K562 (cell line): ENCODE data around the gene CTDSPL2. TPM values are rescaled to one million over a fixed set of nuclear protein-coding genes. Genes with fewer than 3 reads are reported as not detected.

Experiments used
- ATAC-seq: fragments of 200-7000 bp; cut with Tn5 transposase; 3 replicates; pipeline ENCODE4 v1.9.1; 2020; ENCODE audit warnings: moderate library complexity
- BruUV-seq: library from RNA; stranded (reverse); fragments of 400-500 nt; replicated peaks from 2 replicates; lab custom pipeline; 2021; lab: Mats Ljungman, UMichigan
- CTCF ChIA-PET: fragments of 300-600 bp; formaldehyde crosslinking; extraction: SDS; loops from one replicate; lab custom pipeline; 2021; ENCODE audit warnings: low intra/inter-chr PET ratio; lab: Yijun Ruan, JAX
- POLR2A ChIA-PET: fragments of 300-600, 350-650 bp; sonication (Branson Sonifier 250); formaldehyde crosslinking; extraction: SDS; loops from one replicate; lab custom pipeline; 2021; ENCODE audit warnings: antibody characterized with exemption, inconsistent platforms; lab: Yijun Ruan, JAX
- DNase-seq, 4 experiments: peaks; one replicate each; pipeline versions ENCODE4 v3.0.0 to v3.0.0-alpha.2; 2011 to 2018; ENCODE audit warnings: low spot score in 3 of 4, mixed read lengths in 3 of 4; ENCODE audit errors: extremely low read depth in 1 of 4
- FAIRE-seq: peaks from 2 replicates; lab custom pipeline; 2011; peaks lifted over from hg19 to GRCh38; lab: Jason Lieb, UNC
- H2AFZ ChIP-seq: 2 replicates; pipeline ENCODE4 v1.6.0; 2011; ENCODE audit warnings: low read depth, low read length, control low read depth, inconsistent platforms
- H3K27ac ChIP-seq: fragments of 200-600 bp; 3 replicates; pipeline ENCODE4 v1.8.0; 2011; ENCODE audit warnings: low read depth, mild to moderate bottlenecking, control low read depth, inconsistent platforms, low read length, moderate library complexity, mixed read lengths; ENCODE audit errors: extremely low read depth
- H3K27me3 ChIP-seq, 2 experiments: fragments of 300-600 bp in 1 of 2; 2 replicates in 1 of 2; 3 replicates in 1 of 2; pipeline versions ENCODE4 v1.6.0 to v1.8.0; 2011; ENCODE audit warnings: inconsistent platforms in 2 of 2, low read length in 2 of 2, mild to moderate bottlenecking in 1 of 2, mixed read lengths in 1 of 2, moderate library complexity in 1 of 2; ENCODE audit not compliant: control insufficient read depth in 2 of 2, insufficient read depth in 2 of 2
- H3K36me3 ChIP-seq: fragments of 300-600 bp; 3 replicates; pipeline ENCODE4 v1.8.0; 2011; ENCODE audit warnings: mild to moderate bottlenecking, low read length, inconsistent platforms; ENCODE audit not compliant: control insufficient read depth, insufficient read depth
- H3K4me1 ChIP-seq, 2 experiments: fragments of 200-600 bp in 1 of 2; replicated peaks in 1 of 2; 2 replicates in 1 of 2; 3 replicates in 1 of 2; pipeline versions ENCODE4 v1.5.1 to v1.8.0; 2011; ENCODE audit warnings: inconsistent platforms in 2 of 2, low read length in 2 of 2, mild to moderate bottlenecking in 1 of 2, mixed read lengths in 1 of 2, moderate library complexity in 1 of 2; ENCODE audit not compliant: control insufficient read depth in 2 of 2, insufficient read depth in 2 of 2
- H3K4me2 ChIP-seq: 2 replicates; pipeline ENCODE4 v1.6.1; 2011; ENCODE audit warnings: low read length, control low read depth, inconsistent platforms, mixed read lengths; ENCODE audit not compliant: insufficient read depth
- H3K4me3 ChIP-seq: fragments of 200-600 bp; sonication (generic), shearing (Covaris generic); 2 replicates; pipeline ENCODE4 v1.5.1; 2016; ENCODE audit warnings: control low read depth, inconsistent platforms
- H3K79me2 ChIP-seq: fragments of 200-600 bp; 3 replicates; pipeline ENCODE4 v1.8.0; 2011; ENCODE audit warnings: low read length, inconsistent platforms; ENCODE audit not compliant: control insufficient read depth, insufficient read depth
- H3K9ac ChIP-seq, 2 experiments: 2 replicates each; pipeline versions ENCODE4 v1.6.0 to v1.6.1; 2011; ENCODE audit warnings: low read depth in 2 of 2, low read length in 2 of 2, control low read depth in 1 of 2, inconsistent platforms in 1 of 2, mild to moderate bottlenecking in 1 of 2, mixed read lengths in 1 of 2; ENCODE audit not compliant: insufficient read depth in 1 of 2
- H3K9me1 ChIP-seq: one replicate; pipeline ENCODE4 v1.6.0; 2011; ENCODE audit warnings: inconsistent platforms, mild to moderate bottlenecking, low read length, moderate library complexity; ENCODE audit not compliant: control insufficient read depth, insufficient read depth
- H3K9me3 ChIP-seq: replicated peaks from 2 replicates; pipeline ENCODE4 v1.5.1; 2011; ENCODE audit warnings: low read depth, low read length, inconsistent platforms; ENCODE audit not compliant: control insufficient read depth, insufficient read depth
- H4K20me1 ChIP-seq: replicated peaks from 2 replicates; pipeline ENCODE4 v1.6.1; 2011; ENCODE audit warnings: low read length, inconsistent platforms, mixed read lengths; ENCODE audit not compliant: control insufficient read depth, insufficient read depth
- BCOR ChIP-seq: fragments of 450-650 bp; IDR thresholded peaks from 2 replicates; pipeline ENCODE4 v1.6.1; 2016
- DMBX1 ChIP-seq: fragments of 250-450 bp; sonication (Bioruptor Pico); IDR thresholded peaks from 2 replicates; pipeline ENCODE4 v1.8.0; 2022; ENCODE audit warnings: inconsistent platforms, mild to moderate bottlenecking, moderate library complexity, borderline replicate concordance
- ESRRA ChIP-seq: fragments of 450-650 bp; IDR thresholded peaks from 2 replicates; pipeline ENCODE4 v1.6.1; 2014; ENCODE audit warnings: low read depth, mild to moderate bottlenecking, moderate library complexity, borderline replicate concordance
- HES1 ChIP-seq: fragments of 450-650 bp; IDR thresholded peaks from 2 replicates; pipeline ENCODE4 v1.6.1; 2016; ENCODE audit warnings: low read depth, mild to moderate bottlenecking, moderate library complexity
- HIVEP1 ChIP-seq: fragments of 250-450 bp; sonication (Bioruptor Pico); IDR thresholded peaks from 2 replicates; pipeline ENCODE4 v1.4.0; 2020; ENCODE audit warnings: mild to moderate bottlenecking
- KDM1A ChIP-seq, 2 experiments: fragments of 450-650 bp; IDR thresholded peaks; 2 replicates each; pipeline ENCODE4 v1.6.1; 2016; ENCODE audit warnings: mild to moderate bottlenecking in 2 of 2
- NFIC ChIP-seq: fragments of 450-650 bp; IDR thresholded peaks from 2 replicates; pipeline ENCODE4 v1.6.1; 2017; ENCODE audit warnings: mild to moderate bottlenecking, inconsistent platforms
- RBM25 ChIP-seq: fragments of 200-400 bp; formaldehyde crosslinking; IDR thresholded peaks from 2 replicates; pipeline ENCODE4 v1.6.1; 2018; ENCODE audit warnings: low read length, low read depth, moderate library complexity; ENCODE audit not compliant: severe bottlenecking
- SMARCA4 ChIP-seq: fragments of 450-650 bp; IDR thresholded peaks from 2 replicates; pipeline ENCODE4 v1.6.1; 2016
- VEZF1 ChIP-seq: fragments of 200-800 bp; sonication (Bioruptor generic); IDR thresholded peaks from 2 replicates; pipeline ENCODE4 v1.6.1; 2017; ENCODE audit warnings: missing genetic modification characterization, missing compliant biosample characterization
- ZNF121 ChIP-seq: sonication (generic); formaldehyde crosslinking; conservative IDR thresholded peaks from 2 replicates; pipeline ENCODE4 v1.8.0; 2022; ENCODE audit warnings: missing genetic modification reagents
- ZNF785 ChIP-seq: fragments of 250-450 bp; sonication (Bioruptor Pico); IDR thresholded peaks from 2 replicates; pipeline ENCODE4 v1.4.0; 2020; ENCODE audit warnings: mild to moderate bottlenecking
- WGBS: fragments of 100-300 bp; shearing (Covaris generic); methylation state at CpG from one replicate; pipeline ENCODE4 v1.1.6; 2016; ENCODE audit warnings: low coverage, mixed read lengths; ENCODE audit not compliant: insufficient coverage; ENCODE audit errors: missing lambda C conversion rate; 5-methylcytosine and 5-hydroxymethylcytosine counted together
- in situ Hi-C: fragments of 300-500 bp; cut with MboI; formaldehyde crosslinking; loops from 4 replicates; pipeline ENCODE4 v1.15.0; 2018; ENCODE audit warnings: inconsistent platforms, mixed read lengths
- intact Hi-C: fragments of 100-400 bp; cut with micrococcal nuclease; formaldehyde crosslinking; loops from 2 replicates; pipeline ENCODE4 v1.14.2; 2022
- polyA plus RNA-seq, 8 experiments: library from polyadenylated mRNA; depleted of rRNA in 4 of 8; stranded (reverse) in 5 of 8; unstranded in 3 of 8; fragments of >200 nt; fragmentation: Nextera tagmentation in 2 of 8; fragmentation: Illumina TruSeq in 1 of 8; extraction: Ambion mirVana in 2 of 8; extraction: Trizol in 1 of 8; gene quantifications; 2 replicates each; pipeline versions ENCODE4 v1.2.1 to v1.2.3, GENCODE V29; 2011 to 2014; ENCODE audit warnings: inconsistent platforms in 1 of 8, missing spikeins in 1 of 8
- total RNA-seq, 7 experiments: library from RNA; depleted of rRNA in 6 of 7; stranded (reverse); fragments of >200 nt in 6 of 7; fragmentation: Illumina TruSeq in 2 of 7; extraction: Trizol in 2 of 7; gene quantifications; 2 replicates each; pipeline versions ENCODE4 v1.2.1 to v1.2.3, GENCODE V29; 2011 to 2021; ENCODE audit warnings: low replicate concordance in 1 of 7

CTDSPL2 gene
- total and polyA plus RNA-seq, 9 of the 15 experiments (the other 6 are each of a cell fraction or from before 2014, with no cell fraction given): 16.8 to 79.0 (median 53.1) TPM

GRCh38 chr15:44385344-44385942, 42.0 kb upstream of the CTDSPL2 start:
- no peak overlapping the region for H3K9ac ChIP-seq
- no TSS peak for BruUV-seq
- no peak; the same call in 2 of the 3 replicates for ATAC-seq
- no peak for TF ChIP-seq SMARCA4
- peak; percentile 73 for TF ChIP-seq RBM25
- no peak for TF ChIP-seq HES1
- no peak for TF ChIP-seq DMBX1 (CRISPR knock-in tag)
- TF ChIP-seq VEZF1: 0 out of 2 replicates have a peak, but pooled peaks have one; percentile 1
- no peak for TF ChIP-seq ESRRA
- TF ChIP-seq ZNF121 (CRISPR knock-in tag): peak; percentile 98
- peak; percentile 21 to 49; a peak in 2 of 4 replicates for TF ChIP-seq KDM1A (IDR thresholded peaks at IDR 0.05)
- peak; percentile 42; the same call in 1 of the 2 replicates for TF ChIP-seq NFIC
- peak; percentile 65; the same call in 1 of the 2 replicates for TF ChIP-seq BCOR
- TF ChIP-seq ZNF785 (CRISPR knock-in tag): no peak
- no peak for TF ChIP-seq HIVEP1 (CRISPR knock-in tag)
- H3K9me3 ChIP-seq: no peaks in the 10 kb centered on the region
- peak overlapping the region; percentile 60; the same call in 2 of the 3 replicates for H3K27ac ChIP-seq
- ChIA-PET CTCF (no interaction called here), POLR2A (no interaction called here)
- H4K20me1 ChIP-seq: no peaks in the 10 kb centered on the region
- DNase-seq: no peak
- H2AFZ ChIP-seq: no peak overlapping the region
- FAIRE-seq: no peak
- H3K4me1 ChIP-seq: no peaks in the 10 kb centered on the region; a peak in 2 of 5 replicates
- H3K4me3 ChIP-seq: no peak overlapping the region
- H3K4me2 ChIP-seq: no peak overlapping the region
- intact Hi-C loops (no loop called here), in situ Hi-C loops (no loop called here)
- H3K27me3 ChIP-seq: no peaks in the 10 kb centered on the region
- H3K79me2 ChIP-seq: no peaks in the 10 kb centered on the region
- no peaks in the 10 kb centered on the region for H3K9me1 ChIP-seq
- 60% methylated on average over 1 of the region's 1 CpG for WGBS
- H3K36me3 ChIP-seq: peaks cover 4% of the 10 kb centered on the region; the same call in 1 of the 3 replicates
